Cardiac muscle cell (in vitro differentiated cells and primary cell): ENCODE data around the gene QSOX2. TPM values are rescaled to one million over a fixed set of nuclear protein-coding genes. Genes with fewer than 3 reads are reported as not detected.

Source experiments
- DNase-seq, 2 donors: peaks; one replicate each; pipeline versions ENCODE4 v3.0.0 to v3.0.0-alpha.2; 2010 to 2017; ENCODE audit warnings: low read depth in 1 of 2, low spot score in 1 of 2
- H3K27ac ChIP-seq: fragments of 200-600 bp; sonication (generic); 2 replicates; pipeline ENCODE4 v1.5.1; 2016
- H3K27me3 ChIP-seq: fragments of 200-600 bp; sonication (generic); 2 replicates; pipeline ENCODE4 v1.6.0; 2016; ENCODE audit warnings: control low read depth
- H3K36me3 ChIP-seq: fragments of 200-600 bp; sonication (generic); 2 replicates; pipeline ENCODE4 v1.5.1; 2016; ENCODE audit warnings: control low read depth
- H3K4me1 ChIP-seq: fragments of 200-600 bp; sonication (generic); 2 replicates; pipeline ENCODE4 v1.8.1; 2017; ENCODE audit warnings: low read depth, mild to moderate bottlenecking, mixed run types
- H3K4me3 ChIP-seq: fragments of 200-600 bp; sonication (generic); 2 replicates; pipeline ENCODE4 v1.5.1; 2016; ENCODE audit warnings: mild to moderate bottlenecking
- H3K9me3 ChIP-seq: fragments of 200-600 bp; sonication (generic); 2 replicates; pipeline ENCODE4 v1.5.1; 2017; ENCODE audit warnings: low read depth, mild to moderate bottlenecking, control low read depth
- polyA plus RNA-seq: library from polyadenylated mRNA; unstranded; fragments of >200 nt; fragmentation: Nextera tagmentation; extraction: Ambion mirVana; gene quantifications from 2 replicates; pipeline ENCODE4 v1.2.1, GENCODE V29; 2016
- total RNA-seq: library from RNA; depleted of rRNA; stranded (reverse); fragments of >200 nt; gene quantifications from 2 replicates; pipeline ENCODE4 v1.2.3, GENCODE V29; 2016
- TF ChIP-seq, protein P1 (sequence below): IDR thresholded peaks from 2 replicates; pipeline ENCODE4 v1.5.1; 2012; ENCODE audit warnings: low read depth, mild to moderate bottlenecking, low read length

Gene QSOX2
- total and polyA plus RNA-seq, 2 experiments from 2014 or later, result 1.7 to 10.5 TPM

DNA sequence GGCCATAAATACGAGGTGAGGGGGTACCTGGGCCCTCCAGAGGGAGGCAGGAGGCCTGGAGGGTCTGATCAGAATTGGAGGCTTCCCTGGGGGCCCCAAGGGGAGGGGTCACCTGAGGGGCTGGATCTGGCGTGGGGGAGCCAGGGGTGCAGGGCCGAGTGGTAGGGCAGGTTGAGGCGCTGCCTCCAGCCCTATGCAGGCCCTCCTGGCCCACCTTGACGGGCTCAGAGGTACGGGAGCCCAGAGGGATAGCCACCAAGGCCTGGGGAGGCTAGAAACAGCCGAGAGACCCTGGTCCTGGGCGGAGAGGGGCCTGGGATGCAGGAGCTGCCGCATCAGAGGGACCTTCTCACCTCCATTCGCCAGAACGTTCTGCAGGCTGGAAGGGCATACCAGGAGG lies 65.0 kb downstream of the QSOX2 start:
- H3K36me3 ChIP-seq, result no peaks in the 10 kb centered on the region
- peaks cover 3% of the 10 kb centered on the region for H3K27me3 ChIP-seq
- TF ChIP-seq, protein P1, sequence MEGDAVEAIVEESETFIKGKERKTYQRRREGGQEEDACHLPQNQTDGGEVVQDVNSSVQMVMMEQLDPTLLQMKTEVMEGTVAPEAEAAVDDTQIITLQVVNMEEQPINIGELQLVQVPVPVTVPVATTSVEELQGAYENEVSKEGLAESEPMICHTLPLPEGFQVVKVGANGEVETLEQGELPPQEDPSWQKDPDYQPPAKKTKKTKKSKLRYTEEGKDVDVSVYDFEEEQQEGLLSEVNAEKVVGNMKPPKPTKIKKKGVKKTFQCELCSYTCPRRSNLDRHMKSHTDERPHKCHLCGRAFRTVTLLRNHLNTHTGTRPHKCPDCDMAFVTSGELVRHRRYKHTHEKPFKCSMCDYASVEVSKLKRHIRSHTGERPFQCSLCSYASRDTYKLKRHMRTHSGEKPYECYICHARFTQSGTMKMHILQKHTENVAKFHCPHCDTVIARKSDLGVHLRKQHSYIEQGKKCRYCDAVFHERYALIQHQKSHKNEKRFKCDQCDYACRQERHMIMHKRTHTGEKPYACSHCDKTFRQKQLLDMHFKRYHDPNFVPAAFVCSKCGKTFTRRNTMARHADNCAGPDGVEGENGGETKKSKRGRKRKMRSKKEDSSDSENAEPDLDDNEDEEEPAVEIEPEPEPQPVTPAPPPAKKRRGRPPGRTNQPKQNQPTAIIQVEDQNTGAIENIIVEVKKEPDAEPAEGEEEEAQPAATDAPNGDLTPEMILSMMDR, result no peak
- no peak overlapping the region for H3K27ac ChIP-seq
- no peaks in the 10 kb centered on the region for H3K9me3 ChIP-seq
- H3K4me1 ChIP-seq, result no peaks in the 10 kb centered on the region
- no peak overlapping the region for H3K4me3 ChIP-seq
- DNase-seq, result no peak

DNA sequence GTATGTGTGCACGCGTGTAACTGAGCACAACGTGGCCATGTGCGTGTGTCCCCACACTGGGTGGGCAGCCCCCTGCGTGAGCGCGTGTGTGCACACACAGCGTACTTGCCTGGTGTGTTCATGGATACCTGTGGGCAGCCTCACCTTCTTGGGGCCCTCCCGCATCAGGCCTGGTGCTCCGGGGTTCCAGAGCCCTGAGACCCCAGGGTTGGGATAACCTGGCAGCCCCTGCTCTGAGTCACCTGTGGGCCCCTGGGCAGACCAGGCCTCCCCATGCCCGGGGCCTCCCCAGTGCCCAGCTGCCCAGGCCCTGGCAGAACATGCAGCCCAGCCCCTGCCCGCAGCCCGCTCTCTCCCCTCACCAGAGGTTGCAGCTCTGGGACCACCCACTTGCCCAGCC lies 65.9 kb downstream of the QSOX2 start:
- Histone ChIP-seq H3K9me3 (no peaks in the 10 kb centered on the region), H3K27me3 (peaks cover 3% of the 10 kb centered on the region), H3K27ac (no peak overlapping the region), H3K36me3 (no peaks in the 10 kb centered on the region), H3K4me1 (no peaks in the 10 kb centered on the region), H3K4me3 (no peak overlapping the region)
- no peak for DNase-seq
- TF ChIP-seq, protein P1, result no peak

DNA sequence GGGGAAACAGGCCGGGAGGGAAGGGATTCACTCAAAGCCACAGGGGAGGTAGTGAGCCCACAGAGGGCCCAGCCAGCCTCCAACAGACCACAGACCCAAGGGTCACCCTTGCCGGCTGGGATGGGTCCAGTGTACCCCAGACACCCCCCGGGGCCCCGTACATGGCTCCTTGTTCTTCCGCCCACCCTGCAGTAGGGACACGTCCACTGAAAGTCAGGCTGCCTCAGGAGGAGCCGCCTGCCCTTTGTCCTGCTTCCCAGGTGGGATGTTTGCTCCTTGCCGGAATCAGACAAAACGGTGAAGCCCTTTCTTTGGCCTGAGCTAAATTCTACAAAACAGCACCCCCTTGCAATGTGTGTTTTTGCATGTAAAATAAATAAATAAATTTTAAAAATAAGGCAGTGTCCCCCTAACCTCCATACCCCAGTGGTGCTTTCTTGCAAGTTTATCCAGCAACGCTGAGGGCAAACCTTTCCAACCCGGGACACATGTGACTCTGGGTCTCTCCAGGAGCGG lies 66.5 kb downstream of the QSOX2 start:
- no peak for DNase-seq
- no peaks in the 10 kb centered on the region for H3K36me3 ChIP-seq
- H3K27me3 ChIP-seq, result peaks cover 3% of the 10 kb centered on the region
- H3K27ac ChIP-seq, result no peak overlapping the region
- H3K4me3 ChIP-seq, result no peak overlapping the region
- TF ChIP-seq, protein P1, result no peak
- no peaks in the 10 kb centered on the region for H3K9me3 ChIP-seq
- H3K4me1 ChIP-seq, result no peaks in the 10 kb centered on the region

DNA sequence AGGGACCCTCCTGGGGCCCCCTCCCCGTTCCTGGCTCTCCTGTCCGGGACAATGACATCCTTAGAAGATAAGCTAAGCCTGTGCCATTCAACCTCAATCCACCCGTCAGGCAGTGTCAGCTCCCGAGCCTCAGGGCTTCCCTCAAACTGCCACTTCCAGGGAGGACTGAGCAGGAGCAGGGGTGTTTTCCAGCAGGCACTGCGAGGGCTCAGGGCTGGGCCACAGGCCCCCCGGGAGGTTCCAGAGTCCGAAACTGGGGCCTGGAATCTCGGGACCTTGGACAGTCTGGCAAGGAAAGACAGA lies 66.9 kb downstream of the QSOX2 start:
- Histone ChIP-seq H3K27ac (no peak overlapping the region), H3K27me3 (peaks cover 3% of the 10 kb centered on the region), H3K4me1 (no peaks in the 10 kb centered on the region), H3K36me3 (no peaks in the 10 kb centered on the region), H3K9me3 (no peaks in the 10 kb centered on the region), H3K4me3 (no peak overlapping the region)
- TF ChIP-seq, protein P1, result no peak
- DNase-seq, result no peak

DNA sequence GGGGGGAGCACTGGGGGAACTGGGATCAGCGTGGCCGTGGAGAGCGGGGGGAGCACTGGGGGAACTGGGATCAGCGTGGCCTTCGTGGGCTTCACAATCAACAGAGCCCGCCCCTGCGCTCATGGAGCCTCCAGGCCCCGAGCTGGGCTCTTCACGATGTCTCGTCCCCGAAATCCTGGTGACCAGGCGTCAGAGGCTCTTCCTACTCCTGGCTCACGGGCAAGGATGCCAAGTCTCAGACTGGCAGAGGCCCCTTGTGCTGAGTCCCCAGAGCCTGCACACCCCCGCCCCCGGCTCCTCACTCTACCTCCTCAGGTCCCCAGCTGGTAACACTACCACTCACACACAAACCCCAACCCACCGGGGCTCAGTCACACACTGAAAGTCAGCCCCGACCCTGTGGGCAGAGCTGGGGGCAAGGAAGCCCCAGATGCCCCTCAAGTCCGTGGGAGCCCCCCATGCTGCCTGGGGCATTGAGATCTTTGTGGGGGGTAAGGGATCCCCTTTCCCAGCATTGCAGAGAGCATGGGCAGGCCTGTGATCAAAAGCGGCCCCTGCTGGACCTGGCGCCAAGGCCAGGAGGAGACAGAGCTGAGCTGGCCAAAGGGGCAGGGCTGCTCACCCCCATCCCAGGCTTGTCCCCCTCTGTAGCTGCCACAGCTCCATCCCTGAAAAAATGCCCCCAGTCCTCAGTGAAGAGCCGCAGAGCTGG lies 67.4 kb downstream of the QSOX2 start:
- Histone ChIP-seq H3K4me1 (no peaks in the 10 kb centered on the region), H3K9me3 (no peaks in the 10 kb centered on the region), H3K36me3 (no peaks in the 10 kb centered on the region), H3K27ac (no peak overlapping the region), H3K27me3 (peaks cover 3% of the 10 kb centered on the region), H3K4me3 (no peak overlapping the region)
- TF ChIP-seq, protein P1, result no peak
- no peak for DNase-seq

DNA sequence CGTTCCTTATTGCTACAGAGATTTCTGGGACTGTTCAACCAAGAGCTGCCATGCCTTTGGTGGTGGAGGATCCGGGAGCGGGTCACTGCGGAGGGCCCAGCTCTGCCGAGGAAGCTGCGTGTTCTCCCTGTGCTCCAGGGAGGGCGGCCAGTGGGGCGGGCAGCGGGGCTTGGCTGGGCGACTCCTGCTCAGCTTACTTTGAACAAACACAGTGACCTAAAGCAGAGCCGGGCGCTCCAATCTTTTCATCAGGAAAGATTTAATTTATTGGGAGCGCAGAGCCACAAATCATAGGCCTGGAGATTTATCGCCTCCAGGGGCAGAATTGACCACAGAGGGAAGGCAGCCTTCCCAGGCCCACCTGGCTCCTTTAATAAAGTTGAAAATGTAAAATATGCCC lies 68.4 kb downstream of the QSOX2 start:
- Histone ChIP-seq H3K27ac (no peak overlapping the region), H3K36me3 (no peaks in the 10 kb centered on the region), H3K4me1 (no peaks in the 10 kb centered on the region), H3K9me3 (no peaks in the 10 kb centered on the region), H3K27me3 (peaks cover 3% of the 10 kb centered on the region), H3K4me3 (no peak overlapping the region)
- DNase-seq, result no peak
- TF ChIP-seq, protein P1, result no peak
